ENCODE measurements around the gene TEX22.

Gene TEX22

DNA sequence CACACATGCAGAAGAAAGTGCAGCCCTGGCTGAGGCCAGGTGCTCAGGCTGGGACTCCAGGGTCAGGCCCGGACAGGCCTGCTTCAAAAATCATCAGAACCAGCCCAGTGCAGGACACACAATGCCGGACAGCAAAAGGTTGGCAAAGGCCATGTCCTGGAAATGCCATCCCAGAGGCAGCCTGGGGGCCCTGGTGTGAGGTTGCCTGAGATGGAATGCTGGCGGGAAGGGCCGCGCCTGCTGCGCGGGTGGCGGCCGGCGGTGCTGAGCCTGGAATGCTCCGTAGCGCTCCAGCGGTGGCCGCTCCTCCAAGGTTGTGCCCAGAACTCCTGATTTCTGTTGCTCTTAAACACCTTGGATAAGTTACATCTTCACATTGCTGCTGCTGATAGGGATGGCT is 54.6 kb downstream of the TEX22 start:
- ChIA-PET CTCF (interaction anchor here (1.5 kb wide), 1 partner anchor 28 kb away, joined by 4 read pairs; no protein-coding TSS in a partner anchor), POLR2A (interaction anchor here (1.1 kb wide), 1 partner anchor 28 kb away, joined by 3 read pairs; no protein-coding TSS in a partner anchor)
- TF ChIP-seq ARNT (IDR thresholded peaks at IDR 0.05) (no peak), FOXM1 (IDR thresholded peaks at IDR 0.05; ENCODE audit: borderline replicate concordance) (no peak), BHLHE40 (IDR thresholded peaks at IDR 0.05; ENCODE audit: borderline replicate concordance) (no peak), TARDBP (IDR thresholded peaks at IDR 0.05) (no peak), SP1 (IDR thresholded peaks at IDR 0.05) (no peak), NFRKB (IDR thresholded peaks at IDR 0.05) (no peak), LEF1 (IDR thresholded peaks at IDR 0.05; ENCODE audit: borderline replicate concordance) (no peak), FOXA1 (IDR thresholded peaks at IDR 0.05) (no peak), ELF4 (IDR thresholded peaks at IDR 0.05) (no peak), HDGF (IDR thresholded peaks at IDR 0.05; ENCODE audit: borderline replicate concordance) (no peak), FOXK2 (IDR thresholded peaks at IDR 0.05) (no peak), L3MBTL2 (conservative IDR thresholded peaks at IDR 0.05) (no peak), ZNF384 (IDR thresholded peaks at IDR 0.05) (no peak), CTBP1 (IDR thresholded peaks at IDR 0.05; ENCODE audit: borderline replicate concordance) (no peak), SUZ12 (IDR thresholded peaks at IDR 0.05) (no peak)
- TF ChIP-seq, protein P1, sequence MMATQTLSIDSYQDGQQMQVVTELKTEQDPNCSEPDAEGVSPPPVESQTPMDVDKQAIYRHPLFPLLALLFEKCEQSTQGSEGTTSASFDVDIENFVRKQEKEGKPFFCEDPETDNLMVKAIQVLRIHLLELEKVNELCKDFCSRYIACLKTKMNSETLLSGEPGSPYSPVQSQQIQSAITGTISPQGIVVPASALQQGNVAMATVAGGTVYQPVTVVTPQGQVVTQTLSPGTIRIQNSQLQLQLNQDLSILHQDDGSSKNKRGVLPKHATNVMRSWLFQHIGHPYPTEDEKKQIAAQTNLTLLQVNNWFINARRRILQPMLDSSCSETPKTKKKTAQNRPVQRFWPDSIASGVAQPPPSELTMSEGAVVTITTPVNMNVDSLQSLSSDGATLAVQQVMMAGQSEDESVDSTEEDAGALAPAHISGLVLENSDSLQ (IDR thresholded peaks at IDR 0.05): no peak
- DNase-seq (ENCODE audit: extremely low spot score): no peak

DNA sequence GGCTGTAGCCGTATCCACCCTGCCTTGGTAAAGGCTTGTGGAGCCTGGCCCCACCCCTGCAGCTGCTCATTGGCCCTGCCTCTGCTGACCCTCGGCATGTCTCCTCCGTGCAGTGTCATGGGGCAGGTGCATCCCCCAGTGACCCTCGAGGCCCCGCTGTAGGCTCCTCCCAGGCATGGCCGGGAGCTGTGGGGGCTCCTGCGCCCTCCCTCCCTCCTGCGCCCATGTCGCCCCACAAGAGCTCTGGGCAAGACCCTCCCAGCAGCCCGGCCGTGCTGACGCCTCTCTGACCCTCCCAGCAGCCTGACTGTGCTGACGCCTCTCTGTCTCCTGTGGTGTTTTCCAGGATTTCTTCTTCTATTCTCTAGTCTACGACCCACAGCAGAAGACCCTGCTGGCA is 55.5 kb downstream of the TEX22 start:
- CTCF ChIA-PET: interaction anchor here (1.5 kb wide), 1 partner anchor 27 kb away, joined by 4 read pairs; no protein-coding TSS in a partner anchor
- TF ChIP-seq FOXK2 (IDR thresholded peaks at IDR 0.05) (no peak), SP1 (IDR thresholded peaks at IDR 0.05) (no peak)
- DNase-seq (ENCODE audit: extremely low spot score): no peak
- POLR2A ChIA-PET: interaction anchor here (1.1 kb wide), 1 partner anchor 27 kb away, joined by 3 read pairs; no protein-coding TSS in a partner anchor

DNA sequence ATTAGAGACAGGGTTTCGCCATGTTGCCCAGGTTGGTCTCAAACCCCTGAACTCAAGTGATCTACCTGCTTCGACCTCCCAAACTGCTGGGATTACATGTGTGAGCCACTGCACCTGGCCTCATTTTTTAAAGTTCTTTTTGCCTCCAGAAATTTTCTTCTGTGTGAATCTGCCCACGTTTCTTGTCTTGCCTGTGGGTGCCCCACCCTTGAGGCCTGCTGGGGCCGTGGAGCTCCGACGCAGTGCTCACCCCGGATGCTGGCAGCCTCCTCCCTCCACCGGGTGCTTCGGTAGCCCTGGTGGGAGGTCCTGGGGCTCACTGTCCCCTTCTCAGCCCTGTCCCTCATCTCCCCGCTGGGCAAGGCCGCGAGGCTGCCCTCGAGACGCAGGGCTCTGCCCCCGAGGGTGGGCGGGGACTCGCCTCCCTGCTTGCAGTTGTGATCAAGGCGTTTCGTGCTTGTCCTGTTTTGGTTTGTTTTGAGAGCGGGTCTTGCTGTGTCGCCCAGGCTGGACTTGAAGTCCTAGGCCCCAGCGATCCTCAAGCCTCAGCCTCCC is 56.8 kb downstream of the TEX22 start:
- ChIA-PET POLR2A (no interaction called here), CTCF (interaction anchor here (0.9 kb wide), 1 partner anchor 25 kb away, joined by 3 read pairs; no protein-coding TSS in a partner anchor)
- no peak for DNase-seq (ENCODE audit: extremely low spot score)
- no peak for TF ChIP-seq FOXK2 (IDR thresholded peaks at IDR 0.05)
- no peak for TF ChIP-seq ZNF384 (IDR thresholded peaks at IDR 0.05)
- no peak for TF ChIP-seq LEF1 (IDR thresholded peaks at IDR 0.05; ENCODE audit: borderline replicate concordance)
- TF ChIP-seq SUZ12 (IDR thresholded peaks at IDR 0.05): no peak
- TF ChIP-seq L3MBTL2 (conservative IDR thresholded peaks at IDR 0.05): no peak
- TF ChIP-seq HDGF (IDR thresholded peaks at IDR 0.05; ENCODE audit: borderline replicate concordance): no peak
- no peak for TF ChIP-seq NFRKB (IDR thresholded peaks at IDR 0.05)
- no peak for TF ChIP-seq SP1 (IDR thresholded peaks at IDR 0.05)
- no peak for TF ChIP-seq ARNT (IDR thresholded peaks at IDR 0.05)
- TF ChIP-seq CTBP1 (IDR thresholded peaks at IDR 0.05; ENCODE audit: borderline replicate concordance): no peak
- TF ChIP-seq FOXM1 (IDR thresholded peaks at IDR 0.05; ENCODE audit: borderline replicate concordance): no peak
- no peak for TF ChIP-seq FOXA1 (IDR thresholded peaks at IDR 0.05)
- TF ChIP-seq TARDBP (IDR thresholded peaks at IDR 0.05): no peak
- no peak for TF ChIP-seq ELF4 (IDR thresholded peaks at IDR 0.05)

DNA sequence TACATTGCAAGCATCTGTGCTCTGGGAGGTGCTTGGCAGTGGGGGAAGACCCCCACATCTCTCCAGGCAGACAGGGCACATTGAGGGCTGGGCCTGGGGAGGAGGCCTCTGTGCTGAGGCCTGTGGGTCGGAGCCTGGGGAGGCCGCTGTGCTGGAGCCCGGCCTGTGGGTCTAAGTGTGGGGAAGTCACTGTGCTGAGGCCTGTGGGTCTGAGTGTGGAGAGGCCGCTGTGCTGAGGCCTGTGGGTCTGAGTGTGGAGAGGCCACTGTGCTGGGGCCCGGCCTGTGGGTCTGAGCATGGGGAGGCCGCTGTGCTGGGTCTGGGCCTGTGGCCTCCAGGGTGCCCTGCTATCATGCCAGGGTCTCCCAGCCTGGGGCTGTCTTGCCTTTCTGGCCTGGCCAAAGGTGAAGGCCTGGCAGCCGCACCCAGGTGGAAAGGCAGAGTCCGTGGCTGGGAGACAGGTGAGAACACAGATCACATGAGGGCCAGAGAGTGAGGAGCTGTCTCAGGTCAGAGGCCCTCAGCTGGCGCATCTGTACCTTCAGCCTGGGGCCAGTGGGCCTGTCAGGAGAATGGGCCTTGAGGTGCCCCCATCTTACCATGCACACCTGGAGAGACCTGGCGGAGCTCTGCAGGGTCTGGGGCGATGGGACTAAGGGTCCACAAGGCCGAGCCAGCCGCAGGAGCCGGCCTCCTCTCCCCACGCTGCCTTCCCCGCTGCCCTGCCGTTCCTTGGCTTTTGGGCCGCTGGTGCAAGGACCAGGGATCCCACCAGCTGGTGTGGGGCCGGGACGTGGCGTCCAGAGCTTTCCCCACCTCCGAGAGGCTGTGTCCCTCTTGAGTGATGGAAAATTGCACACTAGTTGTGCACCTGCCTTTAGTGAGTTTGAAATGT is 57.7 kb downstream of the TEX22 start:
- POLR2A ChIA-PET: interaction anchor here (0.7 kb wide), 1 partner anchor 34 kb away, joined by 3 read pairs; no protein-coding TSS in a partner anchor
- DNase-seq (ENCODE audit: extremely low spot score): no peak
- no peak for TF ChIP-seq L3MBTL2 (conservative IDR thresholded peaks at IDR 0.05)
- no peak for TF ChIP-seq FOXK2 (IDR thresholded peaks at IDR 0.05)
- TF ChIP-seq NFRKB (IDR thresholded peaks at IDR 0.05): no peak
- TF ChIP-seq FOXM1 (IDR thresholded peaks at IDR 0.05; ENCODE audit: borderline replicate concordance): no peak
- no peak for TF ChIP-seq SP1 (IDR thresholded peaks at IDR 0.05)
- TF ChIP-seq SUZ12 (IDR thresholded peaks at IDR 0.05): no peak
- no peak for TF ChIP-seq ELF4 (IDR thresholded peaks at IDR 0.05)
- TF ChIP-seq, protein P1 (IDR thresholded peaks at IDR 0.05): no peak
- TF ChIP-seq CTBP1 (IDR thresholded peaks at IDR 0.05; ENCODE audit: borderline replicate concordance): no peak
- no peak for TF ChIP-seq ZNF384 (IDR thresholded peaks at IDR 0.05)
- no peak for TF ChIP-seq BHLHE40 (IDR thresholded peaks at IDR 0.05; ENCODE audit: borderline replicate concordance)
- no peak for TF ChIP-seq FOXA1 (IDR thresholded peaks at IDR 0.05)
- TF ChIP-seq ARNT (IDR thresholded peaks at IDR 0.05): no peak
- CTCF ChIA-PET: interaction anchor here (0.9 to 2.2 kb wide), 2 partner anchors 15 to 25 kb away, joined by 3 to 7 read pairs; no protein-coding TSS in a partner anchor

DNA sequence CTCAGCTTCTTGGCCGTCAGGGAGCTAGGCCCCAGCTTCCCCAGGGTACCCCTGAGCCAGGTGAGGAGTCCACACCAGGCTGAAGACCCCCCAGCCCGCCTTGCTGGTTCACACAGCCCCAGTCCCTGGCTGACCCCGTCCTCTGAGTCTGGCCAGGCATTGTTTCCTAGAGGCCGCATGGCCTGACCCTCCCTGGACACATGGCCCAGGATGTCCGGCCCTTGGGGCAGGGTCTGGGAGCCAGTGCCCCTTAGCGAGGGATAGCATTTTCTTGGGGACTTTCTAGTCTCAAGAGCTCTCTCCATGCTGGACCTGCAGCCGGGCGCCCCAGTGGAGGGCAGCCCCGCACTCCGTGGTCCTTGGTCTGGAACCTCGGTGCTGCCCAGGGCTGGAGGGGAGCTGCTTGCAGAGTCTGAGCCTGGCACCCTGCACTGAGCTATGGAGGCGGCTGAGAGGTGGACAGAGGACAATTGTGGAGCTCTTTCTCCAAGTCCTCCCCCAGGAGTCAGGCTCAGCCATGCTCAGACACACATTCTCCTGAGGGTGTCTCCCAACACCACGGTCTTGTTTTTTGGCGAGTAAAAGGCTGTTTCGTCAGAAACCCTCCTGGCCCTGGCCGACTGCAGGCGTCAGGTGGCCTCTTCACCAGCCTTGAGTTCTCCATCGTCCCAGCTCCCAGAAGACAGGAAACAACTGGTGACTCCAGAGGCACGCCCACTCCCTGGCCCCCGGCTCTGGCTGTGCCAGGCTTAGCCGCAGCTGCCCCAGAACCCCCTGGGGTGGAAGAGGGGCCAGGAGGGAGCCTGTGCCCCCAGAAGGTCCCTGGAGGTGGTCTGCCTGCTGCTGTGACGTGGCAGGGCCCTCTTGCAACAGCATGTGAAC is 58.6 kb downstream of the TEX22 start:
- CTCF ChIA-PET: interaction anchor here (0.8 to 2.2 kb wide), 4 partner anchors 9 to 33 kb away, joined by 3 to 9 read pairs (median 6); no protein-coding TSS in a partner anchor
- DNase-seq (ENCODE audit: extremely low spot score): no peak
- POLR2A ChIA-PET: interaction anchor here (0.7 kb wide), 1 partner anchor 33 kb away, joined by 3 read pairs; no protein-coding TSS in a partner anchor
- TF ChIP-seq CTBP1 (IDR thresholded peaks at IDR 0.05; ENCODE audit: borderline replicate concordance) (no peak), BHLHE40 (IDR thresholded peaks at IDR 0.05; ENCODE audit: borderline replicate concordance) (no peak), FOXA1 (IDR thresholded peaks at IDR 0.05) (no peak), ZNF384 (IDR thresholded peaks at IDR 0.05) (no peak)
- TF ChIP-seq, protein P1 (IDR thresholded peaks at IDR 0.05): no peak
